ENCODE measurements around the gene CEP57.

Gene CEP57

GRCh38 chr11:95790123-95790932 is at the start of gene CEP57:
TSS of gene CEP57 (plus strand) at chr11:95790498. CDS start at chr11:95790699, 201 bp downstream.
- peaks cover 49% of the 10 kb centered on the region for H3K36me3 Mint-ChIP-seq (ENCODE audit: low read depth)
- H3K4me3 Mint-ChIP-seq: peak within 1 kb of the TSS; percentile 96
- peak within 1 kb of the TSS; percentile 100 for H3K27ac Mint-ChIP-seq
- DNase-seq (ENCODE audit: low spot score): peak; percentile 95
- peaks cover 52% of the 10 kb centered on the region for H3K4me1 Mint-ChIP-seq (ENCODE audit: low read depth)
- H3K27me3 Mint-ChIP-seq (ENCODE audit: low read depth): no peaks in the 10 kb centered on the region
- no peaks in the 10 kb centered on the region for H3K9me3 Mint-ChIP-seq

GRCh38 chr11:95750101-95750500 is 40.2 kb upstream of the CEP57 start:
- H3K9me3 Mint-ChIP-seq: no peaks in the 10 kb centered on the region
- no peaks in the 10 kb centered on the region for H3K4me1 Mint-ChIP-seq (ENCODE audit: low read depth)
- peaks cover 2% of the 10 kb centered on the region for H3K27me3 Mint-ChIP-seq (ENCODE audit: low read depth)
- no peak overlapping the region for H3K27ac Mint-ChIP-seq
- no peaks in the 10 kb centered on the region for H3K36me3 Mint-ChIP-seq (ENCODE audit: low read depth)
- H3K4me3 Mint-ChIP-seq: no peak overlapping the region
- no peak for DNase-seq (ENCODE audit: low spot score)

GRCh38 chr11:95751515-95751914 is 38.8 kb upstream of the CEP57 start:
- Mint-ChIP-seq H3K27ac (no peak overlapping the region), H3K36me3 (ENCODE audit: low read depth) (no peaks in the 10 kb centered on the region), H3K27me3 (ENCODE audit: low read depth) (peaks cover 2% of the 10 kb centered on the region), H3K4me1 (ENCODE audit: low read depth) (no peaks in the 10 kb centered on the region), H3K9me3 (no peaks in the 10 kb centered on the region), H3K4me3 (no peak overlapping the region)
- DNase-seq (ENCODE audit: low spot score): no peak

- H3K36me3 Mint-ChIP-seq (ENCODE audit: low read depth): no peaks in the 10 kb centered on the region
- DNase-seq (ENCODE audit: low spot score): no peak
- no peaks in the 10 kb centered on the region for H3K27me3 Mint-ChIP-seq (ENCODE audit: low read depth)
- H3K9me3 Mint-ChIP-seq: no peaks in the 10 kb centered on the region
- H3K4me3 Mint-ChIP-seq: no peak overlapping the region
- peaks cover 10% of the 10 kb centered on the region for H3K4me1 Mint-ChIP-seq (ENCODE audit: low read depth)
- H3K27ac Mint-ChIP-seq: no peak overlapping the region
Observed at GRCh38 chr11:95760941-95761340, 29.4 kb upstream of the CEP57 start.

GRCh38 chr11:95762534-95762933 is 27.8 kb upstream of the CEP57 start:
- DNase-seq (ENCODE audit: low spot score): no peak
- Mint-ChIP-seq H3K27ac (no peak overlapping the region), H3K4me1 (ENCODE audit: low read depth) (peaks cover 10% of the 10 kb centered on the region), H3K27me3 (ENCODE audit: low read depth) (no peaks in the 10 kb centered on the region), H3K4me3 (no peak overlapping the region), H3K9me3 (no peaks in the 10 kb centered on the region), H3K36me3 (ENCODE audit: low read depth) (no peaks in the 10 kb centered on the region)

- no peak for DNase-seq (ENCODE audit: low spot score)
- Mint-ChIP-seq H3K4me1 (ENCODE audit: low read depth) (peaks cover 10% of the 10 kb centered on the region), H3K27me3 (ENCODE audit: low read depth) (no peaks in the 10 kb centered on the region), H3K4me3 (no peak overlapping the region), H3K27ac (no peak overlapping the region), H3K36me3 (ENCODE audit: low read depth) (peaks cover 2% of the 10 kb centered on the region), H3K9me3 (no peaks in the 10 kb centered on the region)
Observed at GRCh38 chr11:95764267-95764898, 25.9 kb upstream of the CEP57 start.

- Mint-ChIP-seq H3K4me1 (ENCODE audit: low read depth) (no peaks in the 10 kb centered on the region), H3K36me3 (ENCODE audit: low read depth) (peaks cover 8% of the 10 kb centered on the region), H3K27ac (no peak overlapping the region), H3K4me3 (no peak overlapping the region), H3K9me3 (no peaks in the 10 kb centered on the region), H3K27me3 (ENCODE audit: low read depth) (no peaks in the 10 kb centered on the region)
- no peak for DNase-seq (ENCODE audit: low spot score)
Observed at GRCh38 chr11:95766701-95767100, 23.6 kb upstream of the CEP57 start.

GRCh38 chr11:95767498-95767897 is 22.8 kb upstream of the CEP57 start:
- no peak for DNase-seq (ENCODE audit: low spot score)
- H3K9me3 Mint-ChIP-seq: no peaks in the 10 kb centered on the region
- no peaks in the 10 kb centered on the region for H3K27me3 Mint-ChIP-seq (ENCODE audit: low read depth)
- H3K36me3 Mint-ChIP-seq (ENCODE audit: low read depth): peaks cover 11% of the 10 kb centered on the region
- H3K4me1 Mint-ChIP-seq (ENCODE audit: low read depth): peaks cover 3% of the 10 kb centered on the region
- H3K4me3 Mint-ChIP-seq: no peak overlapping the region
- no peak overlapping the region for H3K27ac Mint-ChIP-seq

- peaks cover 18% of the 10 kb centered on the region for H3K36me3 Mint-ChIP-seq (ENCODE audit: low read depth)
- no peak for DNase-seq (ENCODE audit: low spot score)
- peaks cover 3% of the 10 kb centered on the region for H3K4me1 Mint-ChIP-seq (ENCODE audit: low read depth)
- no peak overlapping the region for H3K27ac Mint-ChIP-seq
- H3K27me3 Mint-ChIP-seq (ENCODE audit: low read depth): no peaks in the 10 kb centered on the region
- H3K4me3 Mint-ChIP-seq: no peak overlapping the region
- no peaks in the 10 kb centered on the region for H3K9me3 Mint-ChIP-seq
Observed at GRCh38 chr11:95768521-95768920, 21.8 kb upstream of the CEP57 start.

- Mint-ChIP-seq H3K9me3 (no peaks in the 10 kb centered on the region), H3K4me1 (ENCODE audit: low read depth) (peaks cover 25% of the 10 kb centered on the region)
Observed at GRCh38 chr11:95776859-95777258, 13.4 kb upstream of the CEP57 start.

GRCh38 chr11:95778699-95779098 is 11.6 kb upstream of the CEP57 start:
- H3K27ac Mint-ChIP-seq: no peak overlapping the region
- no peak overlapping the region for H3K4me3 Mint-ChIP-seq
- peaks cover 72% of the 10 kb centered on the region for H3K36me3 Mint-ChIP-seq (ENCODE audit: low read depth)
- DNase-seq (ENCODE audit: low spot score): no peak
- H3K4me1 Mint-ChIP-seq (ENCODE audit: low read depth): peaks cover 34% of the 10 kb centered on the region
- no peaks in the 10 kb centered on the region for H3K9me3 Mint-ChIP-seq
- no peaks in the 10 kb centered on the region for H3K27me3 Mint-ChIP-seq (ENCODE audit: low read depth)

More at GRCh38 chr11:95776859-95777258, 13.4 kb upstream of the CEP57 start:
- Mint-ChIP-seq H3K4me3 (no peak overlapping the region), H3K36me3 (ENCODE audit: low read depth) (peaks cover 69% of the 10 kb centered on the region), H3K27ac (no peak overlapping the region), H3K27me3 (ENCODE audit: low read depth) (no peaks in the 10 kb centered on the region)
- DNase-seq (ENCODE audit: low spot score): no peak

- peaks cover 41% of the 10 kb centered on the region for H3K4me1 Mint-ChIP-seq (ENCODE audit: low read depth)
- H3K36me3 Mint-ChIP-seq (ENCODE audit: low read depth): peaks cover 68% of the 10 kb centered on the region
- no peaks in the 10 kb centered on the region for H3K9me3 Mint-ChIP-seq
- H3K4me3 Mint-ChIP-seq: no peak overlapping the region
- no peaks in the 10 kb centered on the region for H3K27me3 Mint-ChIP-seq (ENCODE audit: low read depth)
- no peak for DNase-seq (ENCODE audit: low spot score)
- H3K27ac Mint-ChIP-seq: no peak overlapping the region
Observed at GRCh38 chr11:95780544-95780943, 9.8 kb upstream of the CEP57 start.

GRCh38 chr11:95788921-95789505 is 1.3 kb upstream of the CEP57 start:
- H3K27ac Mint-ChIP-seq: peak overlapping the region; percentile 100
- peaks cover 50% of the 10 kb centered on the region for H3K36me3 Mint-ChIP-seq (ENCODE audit: low read depth)
- H3K4me1 Mint-ChIP-seq (ENCODE audit: low read depth): peaks cover 44% of the 10 kb centered on the region
- H3K4me3 Mint-ChIP-seq: peak overlapping the region; percentile 96
- DNase-seq (ENCODE audit: low spot score): no peak
- H3K9me3 Mint-ChIP-seq: no peaks in the 10 kb centered on the region
- no peaks in the 10 kb centered on the region for H3K27me3 Mint-ChIP-seq (ENCODE audit: low read depth)

- peak within 1 kb of the TSS; percentile 100 for H3K27ac Mint-ChIP-seq
- H3K36me3 Mint-ChIP-seq (ENCODE audit: low read depth): peaks cover 50% of the 10 kb centered on the region
- H3K9me3 Mint-ChIP-seq: no peaks in the 10 kb centered on the region
- DNase-seq (ENCODE audit: low spot score): peak; percentile 97
- H3K4me1 Mint-ChIP-seq (ENCODE audit: low read depth): peaks cover 48% of the 10 kb centered on the region
- H3K4me3 Mint-ChIP-seq: peak within 1 kb of the TSS; percentile 96
- H3K27me3 Mint-ChIP-seq (ENCODE audit: low read depth): no peaks in the 10 kb centered on the region
Observed at GRCh38 chr11:95789506-95790122, 684 bp upstream of the CEP57 start, which contains the start of gene FAM76B. TSS of gene FAM76B (minus strand) at chr11:95789782. CDS start at chr11:95789478, 304 bp downstream.

Measured in T-helper 2 cell treated with Interferon-gamma antibody and Interleukin-4, amounts not matched to agents 5 μg/mL and 100 μg/mL, for 36 hours (primary cell).